HG03175 (cell line): ENCODE results near the gene ARID1B.

Experiments used
- ATAC-seq: cut with Tn5 transposase; IDR thresholded peaks from one replicate; pipeline ENCODE4 v1.9.1; 2021; ENCODE audit warnings: mild to moderate bottlenecking, moderate library complexity; ENCODE audit not compliant: unreplicated experiment

The ARID1B gene

GRCh38 chr6:157194643-157195042 lies 417.5 kb downstream of the ARID1B start:
- no peak for ATAC-seq

GRCh38 chr6:157196391-157196790 lies 419.2 kb downstream of the ARID1B start:
- no peak for ATAC-seq

GRCh38 chr6:157198425-157199279 lies 421.5 kb downstream of the ARID1B start:
- ATAC-seq = no peak

GRCh38 chr6:157200117-157200516 lies 422.9 kb downstream of the ARID1B start:
- ATAC-seq = no peak

GRCh38 chr6:157200611-157201010 lies 423.4 kb downstream of the ARID1B start:
- no peak for ATAC-seq

GRCh38 chr6:157201083-157201482 lies 423.9 kb downstream of the ARID1B start:
- no peak for ATAC-seq

- peak; percentile 88 for ATAC-seq
Observed at GRCh38 chr6:157203312-157203744, 426.1 kb downstream of the ARID1B start.

GRCh38 chr6:157203764-157204163 lies 426.6 kb downstream of the ARID1B start:
- ATAC-seq = no peak

- ATAC-seq = no peak
Observed at GRCh38 chr6:157205473-157206358, 428.5 kb downstream of the ARID1B start.

- ATAC-seq = no peak
Observed at GRCh38 chr6:157206359-157206815, 429.2 kb downstream of the ARID1B start.

- ATAC-seq = no peak
Observed at GRCh38 chr6:157207521-157208076, 430.4 kb downstream of the ARID1B start.

- ATAC-seq = no peak
Observed at GRCh38 chr6:157209865-157210530, 432.8 kb downstream of the ARID1B start.

GRCh38 chr6:157210954-157211353 lies 433.8 kb downstream of the ARID1B start:
- ATAC-seq = no peak

- ATAC-seq = no peak
Observed at GRCh38 chr6:157211603-157212455, 434.7 kb downstream of the ARID1B start.

- no peak for ATAC-seq
Observed at GRCh38 chr6:157213426-157213825, 436.2 kb downstream of the ARID1B start.

GRCh38 chr6:157213907-157214565 lies 436.9 kb downstream of the ARID1B start:
- ATAC-seq = no peak

- no peak for ATAC-seq
Observed at GRCh38 chr6:157215717-157216116, 438.5 kb downstream of the ARID1B start.

GRCh38 chr6:157216570-157216969 lies 439.4 kb downstream of the ARID1B start:
- ATAC-seq = no peak

GRCh38 chr6:157217198-157217893 lies 440.2 kb downstream of the ARID1B start:
- no peak for ATAC-seq
